GM18520 (cell line): ENCODE measurements around the gene GOLGA6L25.
"Not testable (repeated sequence)": the region's sequence is repeated elsewhere in the genome, so short reads cannot be mapped to it uniquely, and the experiment has no call there.

Experiments used
- ATAC-seq: cut with Tn5 transposase; IDR thresholded peaks from one replicate; pipeline ENCODE4 v1.9.1; 2021; ENCODE audit not compliant: unreplicated experiment

The GOLGA6L25 gene

GRCh38 chr15:28553268-28553667 lies at the start of gene GOLGA6L25:
Gene GOLGA6L25 (plus strand): TSS chr15:28553568. CDS start chr15:28553629, 61 bp downstream.
- not testable (repeated sequence) for ATAC-seq

DNA sequence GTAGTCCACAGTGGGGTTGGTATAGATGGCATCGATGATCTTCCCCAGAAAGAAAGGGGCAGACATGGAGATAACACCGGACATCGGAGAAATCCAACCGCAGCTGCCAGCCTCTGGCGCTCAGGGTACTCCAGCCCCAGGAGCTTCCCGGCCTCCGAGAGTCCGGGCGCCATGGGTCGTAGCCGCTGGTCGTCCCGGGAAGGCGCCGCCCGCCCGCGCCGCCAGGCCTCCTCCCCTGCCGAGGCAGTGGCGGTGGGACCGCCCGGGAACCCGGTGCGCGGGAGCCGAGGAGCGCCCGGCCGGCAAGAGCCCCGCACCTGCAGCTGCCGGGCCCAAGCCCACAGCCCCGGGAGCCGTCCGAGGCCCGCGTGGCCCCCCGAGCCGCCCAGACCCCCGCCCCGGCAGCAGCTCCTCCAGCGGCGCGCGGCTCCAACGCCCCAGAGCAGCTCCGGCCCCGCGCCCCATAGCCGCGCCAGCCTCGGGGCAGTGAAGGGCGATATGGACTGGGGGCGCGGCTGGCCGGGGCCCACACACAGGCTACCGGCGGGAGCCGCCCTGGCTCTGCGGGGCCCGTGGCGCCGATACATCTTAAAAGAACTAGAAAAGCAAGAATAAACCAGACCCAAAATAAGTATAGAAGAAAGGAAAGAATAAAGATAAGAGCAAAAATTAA lies 45.0 kb upstream of the GOLGA6L25 start:
- not testable (repeated sequence) for ATAC-seq

DNA sequence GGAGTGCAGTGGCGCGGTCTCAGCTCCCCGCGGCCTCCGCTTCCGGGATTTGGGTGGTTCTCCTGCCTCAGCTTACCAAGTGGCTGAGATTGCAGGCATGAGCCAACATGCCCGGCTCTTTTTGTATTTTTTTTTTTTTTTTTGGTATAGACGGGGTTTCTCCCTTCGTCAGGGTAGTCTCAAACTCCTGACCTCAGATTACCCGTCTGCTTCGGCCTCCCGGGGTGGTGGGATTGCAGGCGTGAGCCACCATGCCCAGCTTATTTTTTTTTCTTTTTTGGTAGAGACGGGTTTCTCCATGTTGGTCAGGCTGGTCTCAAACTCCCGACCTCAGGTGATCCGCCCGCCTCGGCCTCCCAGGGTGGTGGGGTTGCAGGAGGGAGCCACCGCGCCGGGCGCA lies 39.2 kb upstream of the GOLGA6L25 start:
- ATAC-seq, result not testable (repeated sequence)

- not testable (repeated sequence) for ATAC-seq
Measured at GRCh38 chr15:28515208-28515607, 38.2 kb upstream of the GOLGA6L25 start.

DNA sequence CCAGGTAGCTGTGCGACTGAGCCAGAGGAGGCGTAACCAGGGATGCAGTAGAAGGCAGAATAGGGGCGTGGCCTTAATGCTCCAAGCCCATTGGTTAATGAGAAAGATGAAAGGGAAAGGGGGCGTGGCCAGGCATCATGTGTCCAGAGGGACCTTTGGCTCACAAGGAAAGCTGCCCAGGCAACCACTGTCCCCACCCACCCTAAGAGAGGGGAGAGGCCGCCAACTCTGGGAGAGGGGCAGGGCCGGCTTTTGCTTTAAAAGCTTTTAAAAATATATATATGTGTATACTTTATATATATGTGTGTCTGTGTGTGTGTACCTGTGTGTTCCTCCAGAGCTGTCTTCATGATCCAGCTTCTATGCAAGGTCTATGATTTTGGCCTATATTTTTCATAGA lies 20.4 kb upstream of the GOLGA6L25 start, which contains the start of gene GOLGA8G:
GOLGA8G (minus strand) TSS at position 18 of the 400 bp plus-strand sequence. CDS start 62 bp downstream, outside the sequence.
- ATAC-seq, result not testable (repeated sequence)

- ATAC-seq, result not testable (repeated sequence)
Measured at GRCh38 chr15:28573351-28573750, 20.0 kb downstream of the GOLGA6L25 start.

DNA sequence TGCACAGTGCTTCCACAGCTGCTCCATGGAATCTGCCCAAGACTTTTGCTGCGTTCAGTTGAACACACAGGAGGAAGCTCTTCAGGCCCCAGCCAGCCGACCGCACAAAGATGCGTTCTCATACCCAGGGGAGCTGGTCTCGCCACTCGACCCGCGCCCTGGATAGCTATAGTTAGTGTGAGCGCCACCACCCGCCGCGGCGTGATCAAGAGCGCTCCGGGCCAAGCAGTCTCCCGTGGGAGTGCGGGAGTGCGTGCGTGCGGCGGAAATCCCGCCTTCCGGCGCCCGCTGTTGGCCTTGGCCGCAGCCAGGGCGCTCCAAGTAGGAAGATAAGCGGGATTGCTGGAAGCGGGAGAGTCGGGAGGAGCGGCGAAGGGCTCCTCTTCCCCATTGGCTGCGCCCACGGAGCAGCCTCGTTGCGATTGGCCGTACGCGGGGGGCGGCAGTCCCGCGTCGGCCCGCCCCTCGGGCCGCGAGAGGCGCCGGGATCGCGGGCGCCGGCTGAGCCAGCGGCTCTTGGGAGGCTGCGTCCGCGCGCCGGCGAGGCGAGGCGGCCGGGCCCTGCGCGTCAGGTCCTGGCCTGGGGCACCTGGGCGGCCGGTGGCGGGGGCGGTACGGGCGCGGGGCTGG lies 35.7 kb downstream of the GOLGA6L25 start:
- peak; percentile 53 for ATAC-seq

DNA sequence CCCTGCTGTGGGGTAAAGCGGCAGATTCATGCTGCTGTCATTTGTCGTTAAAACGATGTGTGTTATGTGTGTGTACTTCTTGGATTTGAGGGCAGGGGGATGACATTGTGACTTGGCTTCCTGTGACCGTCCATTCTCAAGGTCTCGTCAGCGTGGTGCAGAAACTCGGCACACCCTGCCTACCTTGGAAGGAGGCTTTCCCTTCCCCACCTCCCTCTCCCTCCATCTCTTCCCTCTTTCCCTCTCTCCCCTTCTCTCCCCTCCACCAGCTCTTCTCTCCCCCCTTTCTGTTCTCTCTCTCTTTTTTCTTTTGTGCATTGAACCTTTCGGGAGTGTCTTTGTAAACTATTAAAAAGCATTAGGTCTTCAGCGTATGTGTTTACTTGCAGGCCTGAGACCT lies 36.4 kb downstream of the GOLGA6L25 start:
- ATAC-seq, result not testable (repeated sequence)

DNA sequence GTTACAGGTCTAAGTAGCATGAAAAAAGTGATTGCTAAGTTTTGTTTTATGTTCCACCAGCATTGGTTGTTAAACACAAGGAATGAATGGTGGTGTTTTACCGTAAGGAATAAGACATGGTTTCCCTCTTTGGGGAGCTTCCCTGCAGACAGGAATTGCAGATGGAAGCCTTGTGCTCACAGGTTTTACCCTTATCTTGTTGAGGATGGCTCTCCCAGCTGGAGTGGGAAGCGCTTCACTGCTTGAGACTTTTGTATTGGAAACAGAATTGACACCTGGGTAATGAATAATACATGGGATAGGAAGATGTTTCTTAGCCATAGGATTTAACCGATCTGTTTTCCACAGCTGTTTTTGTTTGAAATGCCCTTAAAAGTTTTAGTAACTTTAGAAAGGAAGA lies 39.0 kb downstream of the GOLGA6L25 start:
- not testable (repeated sequence) for ATAC-seq

DNA sequence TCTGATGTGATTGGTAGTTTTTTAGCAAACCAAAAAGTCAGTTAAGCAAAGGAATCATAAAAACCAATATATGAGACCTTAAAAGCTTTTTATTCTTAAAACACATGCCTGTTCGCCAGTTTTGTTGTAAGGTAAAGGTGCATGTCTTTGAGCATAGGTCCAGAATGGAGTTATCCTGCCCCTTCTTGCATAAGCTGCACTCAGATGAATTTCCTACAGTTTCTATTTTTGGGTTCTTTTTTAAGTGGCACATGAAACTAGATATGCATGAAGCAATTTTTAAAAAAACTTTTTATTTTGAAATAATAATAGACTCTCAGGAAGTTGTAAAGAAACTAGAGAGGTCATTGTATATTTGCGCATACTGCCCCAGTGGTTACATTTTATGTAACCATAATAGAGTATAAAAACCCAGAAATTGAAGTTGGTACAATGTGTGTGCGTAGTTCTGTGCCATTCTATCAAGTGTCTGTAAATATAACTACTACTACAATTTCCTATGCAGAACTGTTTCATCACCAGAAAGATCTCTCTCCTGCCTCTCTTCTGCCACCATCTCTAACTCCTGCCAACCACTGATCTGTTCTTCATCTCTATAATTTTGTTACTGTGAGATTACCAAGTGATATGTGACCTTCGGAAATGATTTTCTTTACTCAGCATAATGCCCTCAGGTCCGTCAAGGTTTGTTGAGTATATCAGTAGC lies 40.2 kb downstream of the GOLGA6L25 start:
- ATAC-seq, result not testable (repeated sequence)

- ATAC-seq, result not testable (repeated sequence)
Measured at GRCh38 chr15:28597471-28597870, 44.1 kb downstream of the GOLGA6L25 start.

DNA sequence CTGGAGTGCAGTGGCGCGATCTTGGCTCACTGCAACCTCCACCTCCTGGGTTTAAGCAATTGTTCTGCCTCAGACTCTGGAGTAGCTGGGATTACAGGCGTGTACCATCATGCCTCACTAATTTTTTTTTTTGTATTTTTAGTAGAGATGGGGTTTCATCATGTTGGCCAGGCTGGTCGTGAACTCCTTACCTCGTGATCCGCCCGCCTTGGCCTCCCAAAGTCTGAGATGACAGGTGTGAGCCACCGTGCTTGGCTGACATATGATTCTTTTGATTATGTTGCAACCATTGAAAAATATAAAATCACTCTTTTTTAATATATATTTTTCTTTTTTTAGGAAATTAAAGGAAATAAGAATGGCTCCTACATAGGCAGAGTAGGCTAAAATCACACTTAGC lies 44.8 kb downstream of the GOLGA6L25 start:
- ATAC-seq, result not testable (repeated sequence)

DNA sequence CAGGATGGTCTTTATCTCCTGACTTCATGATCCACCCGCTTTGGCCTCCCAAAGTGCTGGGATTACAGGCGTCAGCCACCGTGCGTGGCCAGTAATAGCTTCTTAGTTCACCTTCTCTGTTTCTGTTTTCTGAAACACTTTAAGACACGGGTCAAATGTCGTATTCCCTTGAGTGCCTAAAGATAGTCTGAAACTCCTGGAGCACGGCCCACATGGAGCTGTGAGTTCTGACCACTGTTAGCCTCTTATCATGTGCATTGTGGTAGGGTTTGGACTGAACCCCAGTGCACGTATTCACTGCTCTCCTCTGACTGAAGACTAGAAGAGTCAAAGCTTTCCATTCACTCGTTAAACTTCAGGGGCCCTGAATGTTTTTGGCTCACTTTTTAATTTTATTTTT lies 48.8 kb downstream of the GOLGA6L25 start:
- ATAC-seq, result not testable (repeated sequence)
